ENCODE data around the gene HECTD2. TPM values are rescaled to one million over a fixed set of nuclear protein-coding genes. Genes with fewer than 3 reads are reported as not detected.

The HECTD2 gene
- total and polyA plus RNA-seq, 2 of the 8 experiments (the other 6 are each of a cell fraction or from before 2014, with no cell fraction given), result 5.7 to 11.9 TPM

DNA sequence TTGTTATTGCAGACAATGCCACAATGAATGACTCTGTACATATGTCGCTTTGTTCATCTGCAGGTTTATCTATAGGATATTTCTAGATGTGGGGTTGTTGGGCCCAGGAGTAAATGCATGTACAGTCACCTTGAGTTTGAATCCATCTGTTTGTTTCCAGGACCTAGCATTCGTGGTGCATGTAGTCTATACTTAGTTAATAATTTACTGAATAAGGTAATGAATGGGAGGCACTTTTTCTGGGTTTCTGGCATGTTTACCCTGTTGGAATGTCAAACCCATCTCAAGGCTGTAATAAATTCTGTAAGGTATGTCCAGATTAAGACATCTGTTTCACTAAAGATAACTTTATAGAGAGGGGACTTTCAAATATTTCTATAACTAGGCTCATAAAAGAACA lies 23.5 kb downstream of the HECTD2 start (continued):
- TF ChIP-seq, protein P1, sequence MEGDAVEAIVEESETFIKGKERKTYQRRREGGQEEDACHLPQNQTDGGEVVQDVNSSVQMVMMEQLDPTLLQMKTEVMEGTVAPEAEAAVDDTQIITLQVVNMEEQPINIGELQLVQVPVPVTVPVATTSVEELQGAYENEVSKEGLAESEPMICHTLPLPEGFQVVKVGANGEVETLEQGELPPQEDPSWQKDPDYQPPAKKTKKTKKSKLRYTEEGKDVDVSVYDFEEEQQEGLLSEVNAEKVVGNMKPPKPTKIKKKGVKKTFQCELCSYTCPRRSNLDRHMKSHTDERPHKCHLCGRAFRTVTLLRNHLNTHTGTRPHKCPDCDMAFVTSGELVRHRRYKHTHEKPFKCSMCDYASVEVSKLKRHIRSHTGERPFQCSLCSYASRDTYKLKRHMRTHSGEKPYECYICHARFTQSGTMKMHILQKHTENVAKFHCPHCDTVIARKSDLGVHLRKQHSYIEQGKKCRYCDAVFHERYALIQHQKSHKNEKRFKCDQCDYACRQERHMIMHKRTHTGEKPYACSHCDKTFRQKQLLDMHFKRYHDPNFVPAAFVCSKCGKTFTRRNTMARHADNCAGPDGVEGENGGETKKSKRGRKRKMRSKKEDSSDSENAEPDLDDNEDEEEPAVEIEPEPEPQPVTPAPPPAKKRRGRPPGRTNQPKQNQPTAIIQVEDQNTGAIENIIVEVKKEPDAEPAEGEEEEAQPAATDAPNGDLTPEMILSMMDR (IDR thresholded peaks at IDR 0.05; ENCODE audit: control extremely low read depth in 1 of 3, insufficient read depth in 1 of 3, low read depth in 1 of 3, low read length in 3 of 3), result no peak
- TF ChIP-seq TBP (IDR thresholded peaks at IDR 0.05; ENCODE audit: low read depth, low read length), result no peak
- TF ChIP-seq SUZ12 (IDR thresholded peaks at IDR 0.05; ENCODE audit: low read length), result no peak

Data from H1 (cell line).